ENCODE measurements around the gene TRAPPC12.

DNA sequence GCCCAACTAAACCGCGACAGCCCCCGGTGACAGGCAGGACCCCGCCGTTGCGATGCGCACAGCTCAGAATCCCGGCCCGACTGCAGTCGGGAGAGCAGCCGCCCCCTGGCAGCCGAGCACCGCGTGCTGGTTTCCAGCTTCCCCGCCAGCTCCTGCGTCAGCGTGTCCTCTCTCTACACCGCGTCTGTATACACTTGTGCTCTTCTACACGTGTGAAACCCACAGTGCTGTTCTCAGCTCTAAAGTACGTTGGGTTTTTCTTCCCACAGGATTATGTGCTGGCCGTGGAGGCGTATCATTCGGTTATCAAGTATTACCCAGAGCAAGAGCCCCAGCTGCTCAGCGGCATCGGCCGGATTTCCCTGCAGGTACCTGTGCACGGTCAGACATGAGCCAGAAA lies 85.8 kb downstream of the TRAPPC12 start:
- TF ChIP-seq, protein P1, sequence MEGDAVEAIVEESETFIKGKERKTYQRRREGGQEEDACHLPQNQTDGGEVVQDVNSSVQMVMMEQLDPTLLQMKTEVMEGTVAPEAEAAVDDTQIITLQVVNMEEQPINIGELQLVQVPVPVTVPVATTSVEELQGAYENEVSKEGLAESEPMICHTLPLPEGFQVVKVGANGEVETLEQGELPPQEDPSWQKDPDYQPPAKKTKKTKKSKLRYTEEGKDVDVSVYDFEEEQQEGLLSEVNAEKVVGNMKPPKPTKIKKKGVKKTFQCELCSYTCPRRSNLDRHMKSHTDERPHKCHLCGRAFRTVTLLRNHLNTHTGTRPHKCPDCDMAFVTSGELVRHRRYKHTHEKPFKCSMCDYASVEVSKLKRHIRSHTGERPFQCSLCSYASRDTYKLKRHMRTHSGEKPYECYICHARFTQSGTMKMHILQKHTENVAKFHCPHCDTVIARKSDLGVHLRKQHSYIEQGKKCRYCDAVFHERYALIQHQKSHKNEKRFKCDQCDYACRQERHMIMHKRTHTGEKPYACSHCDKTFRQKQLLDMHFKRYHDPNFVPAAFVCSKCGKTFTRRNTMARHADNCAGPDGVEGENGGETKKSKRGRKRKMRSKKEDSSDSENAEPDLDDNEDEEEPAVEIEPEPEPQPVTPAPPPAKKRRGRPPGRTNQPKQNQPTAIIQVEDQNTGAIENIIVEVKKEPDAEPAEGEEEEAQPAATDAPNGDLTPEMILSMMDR (IDR thresholded peaks at IDR 0.05; ENCODE audit: borderline replicate concordance, extremely low read depth, low read length, poor library complexity, severe bottlenecking): no peak
- no peak for TF ChIP-seq EZH2 (IDR thresholded peaks at IDR 0.05; ENCODE audit: borderline replicate concordance, low read depth, low read length, severe bottlenecking)

Measured in DND-41 (cell line).